Measurements from ENCODE around the gene ZSWIM8. TPM values are rescaled to one million over a fixed set of nuclear protein-coding genes. Genes with fewer than 3 reads are reported as not detected.
"Not testable (repeated sequence)": the region's sequence is repeated elsewhere in the genome, so short reads cannot be mapped to it uniquely, and the experiment has no call there.

ZSWIM8 gene
- total and polyA plus RNA-seq, 2 experiments from 2014 or later, result 63.7 to 115 TPM

DNA sequence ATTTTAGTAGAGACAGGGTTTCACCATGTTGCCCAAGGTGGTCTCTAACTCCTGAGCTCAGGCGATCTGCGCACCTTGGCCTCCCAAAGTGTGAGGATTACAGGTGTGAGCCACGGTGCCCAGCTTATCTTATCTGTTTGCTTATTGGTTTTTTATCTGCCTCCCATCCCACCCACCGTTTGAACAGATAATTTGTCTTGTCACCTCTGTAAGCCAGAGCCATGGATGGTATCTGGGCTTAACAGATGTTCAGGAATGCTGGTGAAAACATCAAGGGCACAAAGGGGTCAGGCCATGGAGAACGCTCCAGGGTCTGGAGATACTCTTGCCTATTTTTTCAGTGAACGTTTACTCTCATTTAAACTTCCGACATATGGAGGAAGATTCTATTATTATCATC is 38.0 kb downstream of the ZSWIM8 start:
- no peak overlapping the region for H3K4me3 ChIP-seq
- H3K4me1 ChIP-seq (ENCODE audit: low read depth), result no peaks in the 10 kb centered on the region
- TF ChIP-seq, protein P1, sequence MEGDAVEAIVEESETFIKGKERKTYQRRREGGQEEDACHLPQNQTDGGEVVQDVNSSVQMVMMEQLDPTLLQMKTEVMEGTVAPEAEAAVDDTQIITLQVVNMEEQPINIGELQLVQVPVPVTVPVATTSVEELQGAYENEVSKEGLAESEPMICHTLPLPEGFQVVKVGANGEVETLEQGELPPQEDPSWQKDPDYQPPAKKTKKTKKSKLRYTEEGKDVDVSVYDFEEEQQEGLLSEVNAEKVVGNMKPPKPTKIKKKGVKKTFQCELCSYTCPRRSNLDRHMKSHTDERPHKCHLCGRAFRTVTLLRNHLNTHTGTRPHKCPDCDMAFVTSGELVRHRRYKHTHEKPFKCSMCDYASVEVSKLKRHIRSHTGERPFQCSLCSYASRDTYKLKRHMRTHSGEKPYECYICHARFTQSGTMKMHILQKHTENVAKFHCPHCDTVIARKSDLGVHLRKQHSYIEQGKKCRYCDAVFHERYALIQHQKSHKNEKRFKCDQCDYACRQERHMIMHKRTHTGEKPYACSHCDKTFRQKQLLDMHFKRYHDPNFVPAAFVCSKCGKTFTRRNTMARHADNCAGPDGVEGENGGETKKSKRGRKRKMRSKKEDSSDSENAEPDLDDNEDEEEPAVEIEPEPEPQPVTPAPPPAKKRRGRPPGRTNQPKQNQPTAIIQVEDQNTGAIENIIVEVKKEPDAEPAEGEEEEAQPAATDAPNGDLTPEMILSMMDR (IDR thresholded peaks at IDR 0.05; ENCODE audit: low read depth, low read length), result no peak
- H3K27me3 ChIP-seq, result no peaks in the 10 kb centered on the region
- H3K36me3 ChIP-seq, result no peaks in the 10 kb centered on the region
- H3K27ac ChIP-seq, result no peak overlapping the region
- H3K9me3 ChIP-seq (ENCODE audit: low read depth), result no peaks in the 10 kb centered on the region
- no peak for DNase-seq (ENCODE audit: low read depth in 1 of 2, low spot score in 1 of 2)

DNA sequence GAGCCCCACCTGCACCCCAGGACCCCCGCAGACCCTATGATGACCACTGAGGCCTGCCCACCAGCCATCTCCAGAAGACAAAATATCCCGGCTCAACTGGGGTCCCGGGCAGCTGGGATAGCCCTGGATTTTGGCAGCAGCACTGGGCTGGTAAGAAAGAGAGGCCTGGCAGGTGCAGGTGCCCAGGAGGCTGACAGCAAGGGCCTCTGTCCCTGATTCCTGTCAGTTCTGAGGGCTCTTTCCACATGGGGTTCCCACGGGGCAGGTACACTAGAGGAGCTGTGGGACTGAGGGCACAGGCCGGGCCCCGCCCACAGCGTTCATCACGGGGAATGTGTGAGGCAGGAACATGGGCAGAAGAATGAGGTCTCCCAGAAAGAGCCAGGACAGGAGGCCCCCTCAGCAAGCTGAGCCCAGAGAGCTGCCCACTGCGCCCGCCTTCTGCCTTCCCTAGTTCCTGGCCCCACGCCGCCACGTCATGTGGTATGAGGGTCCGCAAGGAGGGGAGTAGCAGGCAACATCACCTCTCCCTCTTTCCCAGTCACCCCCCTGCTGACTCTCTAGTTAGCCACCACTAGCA is 38.8 kb downstream of the ZSWIM8 start:
- Histone ChIP-seq H3K27me3 (no peaks in the 10 kb centered on the region), H3K36me3 (no peaks in the 10 kb centered on the region), H3K4me1 (ENCODE audit: low read depth) (no peaks in the 10 kb centered on the region), H3K9me3 (ENCODE audit: low read depth) (no peaks in the 10 kb centered on the region), H3K4me3 (no peak overlapping the region), H3K27ac (no peak overlapping the region)
- no peak for DNase-seq (ENCODE audit: low read depth in 1 of 2, low spot score in 1 of 2)
- TF ChIP-seq, protein P1 (IDR thresholded peaks at IDR 0.05; ENCODE audit: low read depth, low read length), result no peak

DNA sequence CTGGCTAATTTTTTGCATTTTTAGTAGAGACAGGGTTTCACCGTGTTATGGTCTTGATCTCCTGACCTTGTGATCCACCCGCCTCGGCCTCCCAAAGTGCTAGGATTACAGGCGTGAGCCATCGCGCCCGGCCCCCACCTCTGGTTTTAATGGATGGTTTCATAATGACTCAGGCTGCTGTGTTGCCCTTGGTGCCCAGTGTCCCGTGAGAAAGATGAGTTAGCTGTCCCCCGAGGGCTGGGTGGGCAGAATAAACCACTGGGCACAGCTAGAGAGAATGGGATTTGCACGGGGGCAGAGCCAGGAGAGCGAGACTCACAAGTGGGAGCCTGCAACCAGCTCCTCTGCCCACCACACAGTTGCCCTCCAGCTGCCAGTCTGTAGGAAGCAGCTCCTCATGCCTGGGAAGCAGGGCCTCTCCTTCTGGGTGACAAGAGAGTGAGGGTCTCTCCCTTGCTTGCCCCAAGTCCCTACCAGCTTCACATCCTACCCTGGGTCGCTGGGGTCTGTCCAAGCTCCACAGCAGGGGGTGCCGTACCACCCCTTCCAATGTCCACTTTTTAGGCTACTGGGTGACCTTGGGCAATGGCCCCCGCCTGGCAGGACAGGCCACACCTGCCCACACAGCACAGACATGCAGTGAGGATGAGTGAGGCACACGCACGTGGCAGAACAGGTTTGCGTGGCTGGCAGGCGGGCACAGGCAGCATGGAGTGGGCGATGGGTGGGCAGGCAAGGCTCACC is 42.1 kb downstream of the ZSWIM8 start:
- Histone ChIP-seq H3K27ac (no peak overlapping the region), H3K4me3 (no peak overlapping the region), H3K9me3 (ENCODE audit: low read depth) (no peaks in the 10 kb centered on the region), H3K36me3 (no peaks in the 10 kb centered on the region), H3K27me3 (no peaks in the 10 kb centered on the region), H3K4me1 (ENCODE audit: low read depth) (no peaks in the 10 kb centered on the region)
- TF ChIP-seq, protein P1 (IDR thresholded peaks at IDR 0.05; ENCODE audit: low read depth, low read length), result no peak
- DNase-seq (ENCODE audit: low read depth in 1 of 2, low spot score in 1 of 2), result no peak

DNA sequence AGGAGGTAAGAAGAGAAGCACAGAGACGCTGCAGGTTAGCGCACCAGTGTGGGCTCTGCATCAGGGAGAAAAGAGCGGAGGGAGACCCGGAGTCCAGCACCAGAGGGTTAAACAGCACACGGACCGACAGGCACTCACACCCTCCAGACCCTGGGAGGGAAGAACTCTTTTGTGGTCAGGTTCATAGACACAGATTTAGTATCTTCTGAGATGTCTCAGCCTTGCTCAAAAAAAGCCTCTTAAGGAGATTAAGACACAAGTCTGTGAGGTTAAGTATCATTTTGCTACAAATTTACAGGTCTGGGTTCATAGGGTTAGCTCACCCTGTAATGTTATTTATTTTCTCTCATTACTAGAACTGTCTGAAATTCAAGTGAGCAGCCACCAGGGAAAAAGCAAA is 42.8 kb downstream of the ZSWIM8 start:
- DNase-seq (ENCODE audit: low read depth in 1 of 2, low spot score in 1 of 2), result no peak
- TF ChIP-seq, protein P1 (IDR thresholded peaks at IDR 0.05; ENCODE audit: low read depth, low read length), result no peak
- Histone ChIP-seq H3K4me3 (no peak overlapping the region), H3K9me3 (ENCODE audit: low read depth) (no peaks in the 10 kb centered on the region), H3K4me1 (ENCODE audit: low read depth) (no peaks in the 10 kb centered on the region), H3K27me3 (no peaks in the 10 kb centered on the region), H3K27ac (no peak overlapping the region), H3K36me3 (no peaks in the 10 kb centered on the region)

DNA sequence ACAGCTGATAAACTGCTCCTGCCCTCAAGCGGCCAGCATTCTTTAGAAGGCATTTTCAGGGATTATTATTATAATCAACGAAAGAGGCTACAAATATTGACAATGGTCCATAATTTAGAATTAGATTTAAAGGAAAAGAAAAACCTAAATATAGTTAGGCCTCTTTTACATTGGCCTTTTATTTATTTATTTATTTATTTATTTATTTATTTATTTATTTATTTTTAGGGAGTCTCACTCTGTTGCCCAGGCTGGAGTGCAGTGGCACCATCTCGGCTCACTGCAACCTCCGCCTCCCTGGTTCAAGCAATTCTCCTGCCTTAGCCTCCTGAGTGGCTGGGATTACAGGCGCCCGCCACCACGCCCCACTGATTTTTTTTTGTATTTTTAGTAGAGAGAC is 43.7 kb downstream of the ZSWIM8 start:
- H3K27me3 ChIP-seq; H3K36me3 ChIP-seq; H3K9me3 ChIP-seq (ENCODE audit: low read depth); H3K4me3 ChIP-seq; DNase-seq (ENCODE audit: low read depth in 1 of 2, low spot score in 1 of 2); H3K4me1 ChIP-seq (ENCODE audit: low read depth); H3K27ac ChIP-seq: not testable (repeated sequence)

DNA sequence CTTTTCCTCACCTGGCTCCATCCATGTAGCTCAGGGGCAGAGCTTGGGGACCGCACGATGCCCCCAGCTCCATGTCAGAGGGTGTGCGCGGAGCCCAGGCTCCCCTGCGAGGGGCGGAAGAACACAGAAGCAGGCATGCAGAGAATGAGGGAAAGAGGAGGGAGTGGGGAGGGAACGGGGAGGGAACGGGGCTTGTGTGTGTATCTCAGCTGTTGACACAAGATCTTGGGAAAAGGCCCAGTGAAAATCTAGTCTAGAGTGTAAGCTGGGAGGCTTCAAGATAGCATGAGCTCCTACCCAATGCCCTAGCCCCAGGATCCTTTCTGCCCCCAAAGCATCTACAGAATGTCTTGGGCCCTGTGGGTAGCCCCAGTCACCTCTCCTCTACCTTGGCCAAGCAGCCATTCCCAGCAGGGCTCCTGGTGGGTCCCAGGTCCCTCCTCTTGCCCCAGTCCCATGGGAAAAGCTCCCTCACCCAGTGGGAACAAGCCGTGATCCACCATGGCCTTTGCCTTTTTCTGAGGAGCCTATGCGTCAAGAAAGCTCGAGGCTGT is 51.1 kb downstream of the ZSWIM8 start:
- Histone ChIP-seq H3K9me3 (ENCODE audit: low read depth) (no peaks in the 10 kb centered on the region), H3K4me3 (no peak overlapping the region), H3K36me3 (peaks cover 10% of the 10 kb centered on the region), H3K4me1 (ENCODE audit: low read depth) (no peaks in the 10 kb centered on the region), H3K27ac (no peak overlapping the region), H3K27me3 (no peaks in the 10 kb centered on the region)
- TF ChIP-seq, protein P1 (IDR thresholded peaks at IDR 0.05; ENCODE audit: low read depth, low read length), result no peak
- peak in 1 of 2 donors; percentile 59 for DNase-seq (ENCODE audit: low read depth in 1 of 2, low spot score in 1 of 2)
